Stomach (tissue), 4 donors: ENCODE measurements around the gene ARL15.

Experiments
- CTCF ChIP-seq, 7 experiments: fragments of 450-650 bp in 4 of 7; fragments of 200-600 bp in 3 of 7; sonication (generic) in 3 of 7; IDR thresholded peaks; one replicate each; pipeline ENCODE4 v1.5.1; 2016 to 2019; ENCODE audit warnings: antibody characterized with exemption in 7 of 7, control low read depth in 2 of 7, mild to moderate bottlenecking in 1 of 7
- EP300 ChIP-seq: sonication (generic); formaldehyde crosslinking; IDR thresholded peaks from one replicate; pipeline ENCODE4 v1.6.1; 2017; ENCODE audit warnings: antibody characterized with exemption
- POLR2AphosphoS5 ChIP-seq, 3 donors: sonication (generic); formaldehyde crosslinking; IDR thresholded peaks; one replicate each; pipeline ENCODE4 v1.6.1; 2016; ENCODE audit warnings: antibody characterized with exemption in 3 of 3

- TF ChIP-seq CTCF (IDR thresholded peaks at IDR 0.05), result no peak
- TF ChIP-seq POLR2AphosphoS5 (IDR thresholded peaks at IDR 0.05), result no peak
- TF ChIP-seq EP300, result no peak
These were observed 194.5 kb downstream of the ARL15 start for GRCh38 chr5:54115735-54116403.
